GM21825 (cell line): Measurements from ENCODE around the gene SVOPL.

Experiments
- ATAC-seq: cut with Tn5 transposase; IDR thresholded peaks from one replicate; pipeline ENCODE4 v1.9.1; 2021; ENCODE audit warnings: mild to moderate bottlenecking, moderate library complexity; ENCODE audit not compliant: unreplicated experiment

Gene SVOPL

GRCh38 chr7:138610671-138611170, 90.4 kb downstream of the SVOPL start:
- ATAC-seq, result no peak

DNA sequence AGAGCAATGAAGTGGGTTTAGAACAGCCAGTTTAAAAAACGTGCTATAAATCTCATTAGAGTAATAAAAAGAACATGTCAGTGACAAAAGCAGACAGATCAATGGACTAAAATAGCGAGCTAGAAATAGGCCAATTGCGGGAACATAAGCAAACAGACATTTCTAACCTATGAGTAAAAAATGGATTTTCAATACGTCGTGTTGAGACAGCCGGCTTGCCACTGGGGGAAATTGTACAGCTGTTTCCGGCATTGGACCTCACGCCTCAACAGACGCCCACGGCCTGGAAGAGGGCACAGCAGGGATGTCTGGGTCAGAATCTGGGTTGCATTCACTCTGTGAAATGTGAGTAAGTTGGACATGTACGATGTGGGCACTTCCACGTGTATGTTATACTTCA, 92.9 kb downstream of the SVOPL start:
- peak; percentile 74 for ATAC-seq

- ATAC-seq, result no peak
Measured at GRCh38 chr7:138607216-138608126, 93.7 kb downstream of the SVOPL start.

- no peak for ATAC-seq
Measured at GRCh38 chr7:138606236-138606635, 94.9 kb downstream of the SVOPL start.

DNA sequence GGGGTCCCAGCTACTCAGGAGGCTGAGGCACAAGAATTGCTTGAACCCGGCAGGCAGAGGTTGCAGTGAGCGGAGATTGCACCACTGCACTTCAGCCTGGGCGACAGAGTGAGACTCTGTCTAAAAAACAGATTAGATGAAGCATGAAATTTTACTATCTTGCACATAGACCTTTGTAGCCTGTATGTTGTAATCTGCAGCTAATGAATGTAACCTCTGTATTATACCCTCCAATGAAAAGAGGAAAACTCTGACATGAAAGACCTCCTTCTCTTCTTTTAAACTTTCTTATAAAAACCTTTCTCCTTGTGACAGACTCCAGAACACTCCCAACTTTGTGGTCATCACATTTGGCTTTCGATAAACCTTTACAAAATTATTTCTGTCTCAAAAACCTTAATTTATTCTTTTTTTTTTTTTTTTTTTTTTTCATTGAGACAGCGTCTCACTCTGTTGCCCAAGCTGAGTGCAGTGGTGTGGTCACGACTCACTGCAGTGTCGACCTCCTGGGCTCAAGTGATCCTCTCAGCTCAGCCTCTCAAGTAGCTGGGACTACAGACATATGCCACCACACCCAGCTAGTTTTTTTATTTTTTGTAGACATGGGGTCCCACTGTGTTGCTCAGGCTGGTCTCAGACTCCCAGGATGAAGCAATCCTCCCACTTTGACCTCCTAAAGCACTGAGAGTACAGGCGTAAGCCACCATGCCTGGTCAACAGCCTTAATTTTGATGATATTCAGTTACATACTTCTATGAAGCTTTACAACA, 97.4 kb downstream of the SVOPL start:
- no peak for ATAC-seq

GRCh38 chr7:138602451-138602850, 98.7 kb downstream of the SVOPL start:
- no peak for ATAC-seq

DNA sequence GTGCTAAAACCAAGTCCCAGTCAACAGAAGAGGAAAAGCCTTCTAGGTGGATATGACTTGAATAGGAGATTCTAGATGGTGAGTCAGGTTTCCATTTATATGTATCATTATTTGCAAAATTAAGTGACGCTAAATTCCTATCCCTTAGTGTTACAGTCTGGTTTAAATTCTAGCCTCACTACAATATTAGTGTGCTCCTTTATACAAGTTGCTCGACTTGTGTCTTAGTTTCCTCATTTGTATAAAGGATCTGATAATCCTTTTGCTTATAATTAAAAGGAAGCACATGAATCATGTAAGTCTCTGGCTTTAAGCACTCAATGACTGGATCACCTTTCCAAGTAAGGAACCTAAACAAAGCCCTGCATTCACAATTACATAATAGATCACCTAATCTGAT, 105.7 kb downstream of the SVOPL start:
- no peak for ATAC-seq

- no peak for ATAC-seq
Measured at GRCh38 chr7:138590154-138590553, 111.0 kb downstream of the SVOPL start.

GRCh38 chr7:138588986-138589385, 112.2 kb downstream of the SVOPL start:
- no peak for ATAC-seq

DNA sequence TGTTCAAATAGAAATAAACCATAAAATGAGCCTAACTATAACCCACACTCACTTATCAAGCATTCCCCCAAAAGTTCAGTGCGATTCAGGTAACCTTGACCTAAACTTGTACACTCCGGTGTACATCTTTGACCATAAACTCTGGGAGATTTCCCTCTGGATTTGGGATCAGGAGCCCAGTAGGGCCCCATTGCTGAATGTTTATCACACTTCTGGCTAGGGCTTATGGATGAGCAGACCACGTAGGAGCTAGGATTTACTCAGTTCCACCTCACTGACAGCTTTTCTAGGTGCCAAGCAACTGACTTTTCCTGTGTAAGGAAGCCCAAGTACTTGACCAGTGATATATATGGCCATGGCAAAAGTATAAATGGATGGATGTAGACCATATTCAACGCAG, 113.7 kb downstream of the SVOPL start:
- no peak for ATAC-seq

DNA sequence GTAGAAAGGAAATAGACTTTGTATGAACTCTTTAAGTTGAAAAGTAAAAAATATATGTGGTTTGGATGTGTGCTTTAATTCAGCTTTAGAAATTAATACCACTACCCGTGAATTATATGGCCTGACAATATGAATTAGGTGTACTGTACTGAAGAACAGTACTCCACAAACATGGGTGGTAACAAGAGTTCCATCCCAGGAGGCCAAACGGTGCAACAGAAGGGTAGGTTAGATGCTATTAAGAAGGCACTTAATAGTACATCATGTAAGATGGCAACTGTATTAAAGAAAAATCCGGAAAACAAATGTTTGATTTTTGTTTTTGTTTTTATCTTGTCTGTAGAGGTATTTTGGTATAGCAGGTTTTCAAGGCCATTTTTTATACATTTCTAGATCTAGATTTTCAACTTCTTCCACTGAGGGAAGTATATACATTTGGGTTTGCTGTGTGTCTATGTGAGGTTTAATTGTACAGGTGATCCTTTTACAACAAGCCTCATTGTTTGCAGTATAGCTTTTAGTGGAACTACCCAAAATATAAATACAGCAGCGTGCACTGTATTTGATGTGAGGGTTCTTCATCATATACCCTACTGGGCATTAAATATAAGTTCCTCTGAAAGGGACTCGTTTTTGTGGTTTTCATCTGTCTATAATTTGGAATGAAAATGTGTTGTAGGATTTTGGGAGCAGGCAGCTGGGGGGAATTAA, 115.7 kb downstream of the SVOPL start:
- no peak for ATAC-seq

GRCh38 chr7:138584696-138585095, 116.5 kb downstream of the SVOPL start:
- ATAC-seq, result no peak

- no peak for ATAC-seq
Measured at GRCh38 chr7:138584283-138584682, 116.9 kb downstream of the SVOPL start.

GRCh38 chr7:138581065-138581464, 120.1 kb downstream of the SVOPL start:
- no peak for ATAC-seq

DNA sequence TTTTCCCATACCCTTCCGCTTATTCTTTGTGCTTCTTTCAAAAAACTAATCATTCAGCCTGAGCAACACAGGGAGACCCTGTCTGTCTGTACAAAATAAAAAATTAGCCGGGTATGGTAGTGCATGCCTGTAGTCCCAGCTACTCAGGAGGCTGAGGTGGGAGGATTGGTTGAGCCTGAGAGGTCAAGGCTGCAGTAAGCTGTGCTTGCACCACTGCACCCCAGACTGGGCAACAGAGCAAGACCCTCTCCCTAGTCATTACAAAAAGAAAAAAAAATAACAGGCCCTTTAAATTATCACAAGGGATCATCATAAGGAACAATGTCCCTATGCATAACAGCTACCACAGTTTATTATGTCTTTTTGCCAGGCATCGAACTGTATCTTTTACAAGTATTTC, 121.5 kb downstream of the SVOPL start:
- ATAC-seq, result no peak

- ATAC-seq, result no peak
Measured at GRCh38 chr7:138579136-138579535, 122.0 kb downstream of the SVOPL start.

- ATAC-seq, result no peak
Measured at GRCh38 chr7:138575897-138576428, 125.2 kb downstream of the SVOPL start.

GRCh38 chr7:138573741-138574140, 127.4 kb downstream of the SVOPL start:
- no peak for ATAC-seq

- ATAC-seq, result no peak
Measured at GRCh38 chr7:138570715-138571114, 130.4 kb downstream of the SVOPL start.

DNA sequence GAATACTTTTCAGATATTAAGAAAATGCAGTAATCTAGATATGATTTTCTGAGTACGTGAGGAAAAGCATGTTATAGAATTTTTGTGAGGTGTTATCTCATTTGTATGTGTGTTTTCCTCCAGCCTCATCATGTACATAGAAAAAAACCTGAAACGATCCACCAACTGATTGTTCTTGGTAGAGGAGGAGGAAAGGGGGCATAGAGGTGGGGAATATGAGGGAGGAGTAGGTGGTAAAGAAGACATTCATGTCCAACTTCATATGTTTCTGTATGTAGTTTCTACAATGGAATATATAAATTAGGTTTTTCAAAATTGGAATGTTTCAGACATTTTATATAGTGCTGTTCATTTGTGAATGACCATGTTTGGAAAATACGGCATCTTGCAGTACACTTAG, 131.7 kb downstream of the SVOPL start:
- ATAC-seq, result no peak

DNA sequence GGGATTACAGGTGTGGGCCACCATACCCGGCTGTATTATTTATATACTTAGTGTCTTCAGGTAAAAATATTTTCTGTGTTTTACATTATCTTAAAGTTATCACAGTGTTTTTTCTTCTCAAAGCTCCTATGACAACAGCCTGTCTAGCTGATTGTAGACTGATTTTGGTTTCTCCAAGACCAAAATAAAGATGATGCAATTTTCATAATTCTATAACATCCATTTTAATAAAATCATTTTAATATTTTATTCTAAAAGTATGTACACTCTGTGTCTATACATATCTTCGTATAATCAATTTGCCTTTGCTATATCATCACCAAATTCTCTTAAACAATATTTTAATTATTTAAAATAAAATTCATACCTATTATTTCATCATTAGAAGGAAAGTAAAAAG, 132.5 kb downstream of the SVOPL start:
- ATAC-seq, result no peak
